GM19238 (cell line): ENCODE measurements around the gene DLK2.
A peak's percentile ranks its signal among the peaks of the same experiment; 100 is the strongest.

ENCODE experiments used
- DNase-seq: peaks from one replicate; pipeline ENCODE4 v3.0.0; 2011; ENCODE audit warnings: low spot score; ENCODE audit not compliant: insufficient read length

The DLK2 gene

DNA sequence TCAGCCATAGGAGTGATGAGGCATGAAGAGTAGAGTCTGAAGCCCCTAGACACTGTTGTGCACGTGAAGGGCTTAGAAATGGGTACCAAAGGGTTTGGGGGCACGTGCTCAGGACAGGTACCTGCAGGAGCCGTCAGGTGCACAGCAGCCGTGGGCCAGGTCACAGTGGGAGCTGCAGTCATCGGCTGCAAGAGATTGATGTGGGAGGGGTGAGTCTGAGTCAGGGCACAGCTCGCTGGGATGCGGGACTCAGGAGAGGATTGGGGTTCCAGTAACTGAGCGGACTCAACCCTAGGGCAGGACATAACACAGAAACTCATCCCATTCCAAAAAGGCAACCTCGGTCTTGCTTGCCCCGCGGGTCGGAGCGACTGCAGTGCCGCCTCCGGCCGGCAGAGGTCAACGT, 1.1 kb downstream of the DLK2 start:
- DNase-seq, result peak; percentile 74

DNA sequence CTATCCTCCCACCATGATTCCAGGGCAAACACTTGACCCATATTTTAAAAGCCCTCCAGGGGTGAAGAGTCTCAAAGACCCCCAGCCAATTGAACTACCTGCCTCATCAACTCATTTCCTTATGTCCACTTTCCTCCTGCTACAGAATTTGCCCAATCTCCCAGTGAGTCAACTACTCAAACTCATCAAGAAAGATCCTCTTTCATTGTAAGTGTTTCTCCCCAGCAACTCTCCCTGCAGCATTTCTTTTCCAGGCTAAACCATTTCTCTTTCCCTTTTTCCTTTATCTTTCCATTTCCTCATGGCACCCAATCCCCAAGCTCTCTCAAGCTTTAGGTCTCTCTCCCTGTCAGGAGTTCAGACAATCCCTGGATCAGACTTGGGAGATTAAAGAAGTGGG, 1.5 kb downstream of the DLK2 start:
- no peak for DNase-seq

DNA sequence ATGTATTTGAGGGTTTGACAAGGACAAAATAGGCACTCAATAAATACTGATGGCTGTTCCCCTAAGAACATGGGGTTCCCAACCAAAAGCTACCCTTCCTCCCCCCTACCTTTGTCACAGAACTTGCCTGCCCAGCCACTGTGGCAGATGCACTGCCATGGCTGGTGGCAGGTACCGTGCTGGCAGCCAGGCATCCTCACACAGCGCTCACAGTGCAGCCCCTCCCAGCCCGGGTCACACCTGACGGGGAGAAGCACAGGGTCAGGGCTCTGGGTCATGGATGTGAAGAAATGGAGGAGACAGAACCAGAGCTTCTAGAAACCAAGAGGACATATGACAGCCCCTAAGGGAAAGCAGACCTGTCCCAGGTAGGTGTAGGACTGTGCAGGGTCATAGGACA, 2.5 kb downstream of the DLK2 start:
- DNase-seq, result no peak

DNA sequence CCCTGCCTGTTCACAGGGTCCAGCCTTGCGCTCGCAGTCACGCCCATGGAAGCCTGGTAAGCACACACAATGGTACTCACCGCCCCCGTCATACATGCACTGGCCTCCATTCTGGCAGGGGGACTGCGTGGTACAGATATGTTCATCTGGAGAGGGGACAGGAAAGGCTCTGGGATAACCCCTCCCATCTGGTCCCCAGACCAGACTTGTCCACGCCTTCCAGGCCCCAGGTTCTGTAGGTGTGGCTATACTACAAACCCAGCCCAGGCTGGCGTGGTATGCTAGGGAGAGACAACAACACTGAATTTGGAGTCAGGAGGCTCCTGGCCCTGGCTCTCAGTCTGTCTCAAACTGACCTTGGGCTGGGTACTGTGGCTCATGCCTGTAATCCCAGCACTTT, 3.4 kb downstream of the DLK2 start:
- DNase-seq, result no peak

DNA sequence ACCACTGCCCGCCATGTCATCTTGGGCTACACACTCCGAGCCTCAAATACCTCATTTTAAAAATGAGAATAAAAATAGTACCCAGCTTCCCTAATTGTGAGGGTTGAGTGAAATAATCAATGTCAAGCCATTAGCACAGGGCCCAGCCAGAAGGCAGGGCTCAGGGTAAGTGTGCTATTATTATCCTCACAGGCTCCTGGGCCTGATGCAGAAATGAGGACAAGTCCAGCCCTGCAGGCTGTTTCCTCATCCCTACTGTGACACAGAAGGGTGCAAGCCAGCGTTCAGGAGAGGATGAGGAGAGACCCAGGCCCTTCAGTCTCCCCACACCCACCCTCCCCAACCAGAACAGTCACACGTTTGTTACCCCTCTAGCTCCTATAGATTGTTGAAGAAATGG, 4.0 kb downstream of the DLK2 start:
- DNase-seq, result no peak

DNA sequence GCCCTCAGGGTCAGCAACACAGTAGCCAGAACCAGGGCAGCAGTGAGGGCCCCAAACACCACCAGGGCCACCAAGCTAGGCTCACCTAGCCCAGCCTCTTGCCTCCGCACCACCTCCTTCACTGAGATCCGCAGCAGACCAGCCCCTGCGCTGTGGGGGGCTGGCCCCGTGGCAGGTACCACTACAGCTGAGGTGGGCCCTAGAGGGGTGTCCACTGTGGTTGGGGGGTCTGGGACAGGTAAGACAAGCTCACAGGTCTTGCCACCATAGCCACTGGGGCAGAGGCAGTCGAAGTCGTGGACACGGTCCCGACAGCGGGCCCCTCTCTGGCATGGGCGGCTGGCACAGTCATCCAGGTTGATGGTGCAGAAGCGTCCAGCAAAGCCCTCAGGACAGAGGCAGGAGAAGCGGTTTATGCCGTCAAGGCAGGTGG, 4.6 kb downstream of the DLK2 start:
- DNase-seq, result no peak

DNA sequence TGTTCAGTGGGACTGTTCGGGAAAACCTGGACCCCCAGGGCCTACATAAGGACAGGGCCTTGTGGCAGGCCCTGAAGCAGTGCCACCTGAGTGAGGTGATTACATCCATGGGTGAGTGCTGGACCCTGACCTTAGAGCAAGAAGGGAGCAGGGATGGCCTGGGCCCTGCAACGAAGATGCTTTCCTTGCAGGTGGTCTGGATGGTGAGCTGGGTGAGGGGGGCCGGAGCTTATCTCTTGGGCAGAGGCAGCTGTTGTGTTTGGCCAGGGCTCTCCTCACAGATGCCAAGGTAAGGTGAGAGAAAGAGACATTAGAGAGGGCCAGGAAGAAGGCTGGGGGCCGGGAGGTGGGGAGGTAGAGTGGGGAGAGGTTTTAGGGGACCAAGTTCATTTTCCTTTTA, 6.4 kb downstream of the DLK2 start:
- DNase-seq, result no peak

DNA sequence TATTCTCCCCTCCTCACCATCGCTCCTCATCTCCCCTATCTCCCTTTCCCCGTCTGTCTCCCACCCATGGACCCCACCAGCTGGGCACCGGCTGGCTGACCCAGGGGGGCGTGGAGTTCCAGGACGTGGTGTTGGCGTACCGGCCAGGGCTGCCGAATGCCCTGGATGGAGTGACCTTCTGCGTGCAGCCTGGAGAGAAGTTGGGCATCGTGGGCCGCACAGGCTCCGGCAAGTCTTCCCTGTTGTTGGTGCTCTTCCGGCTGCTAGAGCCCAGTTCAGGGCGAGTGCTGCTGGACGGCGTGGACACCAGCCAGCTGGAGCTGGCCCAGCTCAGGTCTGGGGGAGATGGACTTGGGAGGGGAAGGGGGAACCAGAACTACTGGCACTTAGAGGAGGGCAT, 7.7 kb downstream of the DLK2 start:
- DNase-seq, result no peak

DNA sequence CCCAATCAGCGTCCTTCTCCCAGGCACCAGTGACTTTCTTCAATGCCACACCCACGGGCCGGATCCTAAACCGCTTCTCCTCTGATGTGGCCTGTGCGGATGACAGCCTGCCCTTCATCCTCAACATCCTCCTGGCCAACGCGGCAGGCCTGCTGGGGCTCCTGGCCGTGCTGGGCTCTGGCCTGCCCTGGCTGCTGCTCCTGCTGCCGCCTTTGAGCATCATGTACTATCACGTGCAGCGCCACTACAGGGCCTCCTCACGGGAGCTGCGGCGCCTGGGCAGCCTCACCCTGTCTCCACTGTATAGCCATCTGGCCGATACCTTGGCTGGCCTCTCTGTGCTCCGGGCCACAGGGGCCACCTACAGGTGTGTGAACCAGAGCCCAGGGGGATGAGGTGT, 9.8 kb downstream of the DLK2 start:
- DNase-seq, result no peak

DNA sequence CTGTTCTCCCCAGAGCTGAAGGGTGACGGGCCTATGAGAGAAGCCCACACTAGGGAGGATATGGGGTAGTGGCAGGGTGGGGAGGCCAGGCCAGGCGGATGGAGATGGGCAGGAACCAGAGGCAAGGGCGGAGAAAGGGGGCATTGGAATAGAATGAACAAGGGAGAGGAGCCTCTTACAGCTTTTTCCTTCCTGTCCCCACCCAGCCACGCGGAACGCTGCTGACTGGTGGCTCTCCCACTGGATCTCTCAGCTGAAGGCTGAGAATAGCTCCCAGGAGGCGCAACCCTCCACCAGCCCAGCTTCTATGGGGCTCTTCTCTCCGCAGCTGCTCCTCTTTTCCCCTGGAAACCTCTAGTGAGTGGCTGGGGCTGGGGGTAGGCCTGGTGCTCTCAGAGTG, 10.8 kb downstream of the DLK2 start:
- DNase-seq, result no peak

DNA sequence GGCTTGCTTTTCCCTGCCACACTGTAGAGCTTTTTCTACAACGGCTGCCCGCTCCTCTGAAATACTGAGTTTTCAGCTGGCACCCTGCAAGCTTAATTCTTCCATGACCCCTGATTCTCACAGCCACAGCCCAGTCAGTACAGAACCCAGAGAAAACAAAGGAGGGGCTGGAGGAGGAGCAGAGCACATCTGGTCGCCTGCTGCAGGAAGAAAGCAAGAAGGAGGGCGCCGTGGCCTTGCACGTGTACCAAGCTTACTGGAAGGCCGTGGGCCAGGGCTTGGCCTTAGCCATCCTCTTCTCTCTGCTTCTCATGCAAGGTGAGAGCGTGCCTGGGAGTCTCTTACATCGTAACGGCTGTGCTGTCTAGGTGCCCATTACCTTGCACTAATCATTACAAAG, 11.3 kb downstream of the DLK2 start:
- DNase-seq, result no peak

DNA sequence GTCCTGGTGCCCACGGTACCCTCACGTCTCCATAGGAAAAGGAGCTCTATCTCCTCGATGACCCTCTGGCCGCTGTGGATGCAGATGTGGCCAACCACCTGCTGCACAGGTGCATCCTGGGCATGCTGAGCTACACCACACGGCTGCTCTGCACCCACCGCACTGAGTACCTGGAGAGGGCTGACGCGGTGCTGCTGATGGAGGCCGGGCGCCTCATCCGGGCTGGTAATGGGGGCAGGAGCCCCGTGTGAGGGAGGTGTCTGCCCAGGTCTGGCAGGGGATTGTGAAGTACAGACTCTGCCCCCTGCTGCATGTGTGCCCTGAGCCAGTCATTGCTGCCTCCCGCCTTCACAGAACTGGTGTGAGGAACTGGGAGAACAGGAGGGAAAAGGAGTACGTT, 12.4 kb downstream of the DLK2 start:
- no peak for DNase-seq

DNA sequence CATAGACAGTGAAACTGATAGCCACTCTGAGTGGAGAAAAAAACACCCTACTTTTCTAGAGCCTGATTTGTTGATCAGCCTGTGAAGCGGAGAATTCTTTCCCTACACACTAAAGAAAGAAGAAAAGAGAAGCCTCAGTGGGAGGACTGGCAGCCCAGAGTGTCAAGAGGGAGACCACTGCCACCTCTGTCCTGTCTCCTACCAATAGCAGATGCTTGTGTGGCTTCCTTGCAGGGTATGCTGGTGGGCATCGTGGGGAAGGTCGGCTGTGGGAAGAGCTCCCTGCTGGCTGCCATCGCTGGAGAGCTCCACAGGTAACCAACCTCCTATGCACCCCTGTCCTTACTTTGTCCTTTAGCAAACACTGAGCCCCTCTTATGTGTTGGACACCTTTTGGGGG, 17.6 kb downstream of the DLK2 start:
- no peak for DNase-seq

DNA sequence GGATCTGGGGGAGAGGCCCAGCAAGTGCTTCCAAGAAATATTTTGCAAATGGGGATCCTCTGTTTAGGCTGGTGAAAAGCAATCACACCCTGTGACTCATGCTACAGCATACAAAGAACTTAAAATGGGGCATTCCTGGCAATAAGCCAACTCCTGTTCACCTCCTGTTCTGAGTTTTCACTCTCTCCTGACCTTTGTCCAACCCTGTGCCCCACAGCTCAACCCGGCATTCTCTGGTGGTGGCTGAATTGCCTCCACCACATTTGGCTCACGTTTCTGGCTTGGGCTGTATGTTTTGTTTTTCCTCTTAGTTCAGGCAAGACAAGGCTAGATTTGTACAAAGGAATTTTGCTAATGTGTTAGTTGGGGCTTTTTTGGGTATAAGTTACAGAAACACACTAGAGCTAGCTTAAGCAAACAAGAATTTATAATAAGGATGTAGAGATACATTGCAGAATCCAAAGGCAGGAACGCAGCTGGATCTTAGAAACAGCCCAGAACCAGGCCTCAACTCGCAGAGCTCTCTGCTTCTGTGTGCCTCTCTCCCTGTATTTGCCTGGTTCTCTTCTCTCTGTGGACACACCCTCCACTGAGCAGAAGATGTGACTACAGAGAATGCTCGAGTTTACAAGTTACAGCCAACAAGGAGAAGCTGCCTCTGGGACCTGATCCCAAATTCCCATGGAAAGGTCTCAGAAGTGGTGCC, 18.6 kb downstream of the DLK2 start:
- no peak for DNase-seq

DNA sequence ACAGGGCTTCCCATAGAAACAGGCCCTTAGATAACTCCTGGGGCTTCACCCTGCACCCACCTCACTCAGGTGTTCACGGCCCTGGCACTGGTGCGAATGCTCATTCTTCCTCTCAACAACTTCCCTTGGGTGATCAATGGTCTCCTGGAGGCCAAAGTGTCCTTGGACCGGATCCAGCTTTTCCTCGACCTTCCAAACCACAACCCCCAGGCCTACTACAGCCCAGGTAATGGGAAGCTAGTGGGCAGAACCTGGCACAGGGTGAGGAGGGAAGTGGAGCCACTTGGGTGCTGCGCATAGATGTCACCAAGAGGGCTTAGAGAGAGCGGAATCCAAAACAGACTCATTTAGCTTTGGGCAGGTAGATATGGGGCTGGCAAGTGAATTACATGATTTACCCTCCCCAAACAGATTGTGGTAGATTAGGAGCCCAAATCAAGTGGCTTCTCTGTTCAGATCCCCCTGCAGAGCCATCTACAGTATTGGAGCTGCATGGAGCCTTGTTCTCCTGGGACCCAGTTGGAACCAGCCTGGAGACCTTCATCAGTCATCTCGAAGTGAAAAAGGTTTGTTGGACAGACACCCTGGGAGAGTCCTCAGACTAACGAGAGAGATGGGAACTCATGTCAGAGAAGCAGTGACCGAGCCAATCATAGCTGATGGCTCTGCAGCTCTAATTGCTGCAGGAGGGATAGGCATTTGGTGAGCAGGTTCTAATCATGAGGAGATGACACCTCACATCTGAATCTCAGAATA, 19.5 kb downstream of the DLK2 start:
- DNase-seq, result no peak

DNA sequence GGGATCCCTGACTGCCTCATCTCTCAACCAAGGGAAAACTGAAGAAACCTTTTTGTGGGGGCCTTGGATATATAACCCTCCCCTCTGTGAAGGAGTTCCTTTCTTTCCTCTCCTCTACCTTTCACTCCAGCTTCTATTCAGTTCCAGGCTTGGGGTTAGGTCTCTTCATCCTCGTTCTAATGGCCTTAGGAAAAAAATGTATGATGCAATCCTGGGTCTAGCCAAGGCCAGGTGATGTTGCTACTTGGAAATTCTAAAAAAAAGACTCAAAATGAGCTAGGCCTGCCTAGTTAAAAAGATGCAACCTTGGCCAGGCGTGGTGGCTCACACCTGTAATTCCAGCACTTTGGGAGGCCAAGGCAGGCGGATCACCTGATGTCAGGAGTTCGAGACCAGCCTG, 20.4 kb downstream of the DLK2 start:
- no peak for DNase-seq

DNA sequence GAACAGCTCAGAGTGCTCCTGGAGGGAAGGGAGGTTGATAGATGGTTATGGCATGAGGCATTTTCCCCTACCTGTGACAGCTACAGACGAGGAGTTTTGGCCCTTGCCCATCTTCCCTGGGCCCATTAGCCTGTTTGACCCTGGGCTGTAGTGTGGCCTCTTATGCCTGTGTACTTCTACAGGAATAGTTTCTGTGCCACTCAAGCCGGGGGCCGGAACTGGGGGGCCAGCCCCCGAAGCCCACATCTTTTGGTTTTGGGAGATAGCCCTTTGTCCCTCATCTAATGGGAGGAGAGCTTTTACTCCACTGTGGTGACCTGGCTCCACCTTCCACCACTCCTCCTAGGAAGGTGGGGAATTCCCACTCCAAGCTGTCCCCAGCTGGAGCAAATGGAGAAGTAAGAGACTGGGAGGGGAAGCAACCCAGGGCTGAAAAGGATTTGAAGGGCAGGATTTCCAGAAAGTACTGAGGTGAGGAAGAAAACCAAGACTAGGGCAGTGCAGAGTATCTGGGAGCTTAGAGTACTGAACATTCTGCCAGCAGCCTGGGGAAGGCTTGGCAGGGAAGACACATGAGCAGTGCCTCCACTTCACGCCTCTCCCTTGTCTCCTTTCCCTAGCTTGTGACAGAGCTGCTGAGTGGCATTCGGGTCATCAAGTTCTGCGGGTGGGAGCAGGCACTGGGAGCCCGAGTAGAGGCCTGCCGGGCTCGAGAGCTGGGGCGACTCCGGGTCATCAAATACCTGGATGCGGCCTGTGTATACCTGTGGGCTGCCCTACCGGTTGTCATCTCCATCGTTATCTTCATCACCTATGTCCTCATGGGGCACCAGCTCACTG, 21.1 kb downstream of the DLK2 start:
- DNase-seq, result no peak

DNA sequence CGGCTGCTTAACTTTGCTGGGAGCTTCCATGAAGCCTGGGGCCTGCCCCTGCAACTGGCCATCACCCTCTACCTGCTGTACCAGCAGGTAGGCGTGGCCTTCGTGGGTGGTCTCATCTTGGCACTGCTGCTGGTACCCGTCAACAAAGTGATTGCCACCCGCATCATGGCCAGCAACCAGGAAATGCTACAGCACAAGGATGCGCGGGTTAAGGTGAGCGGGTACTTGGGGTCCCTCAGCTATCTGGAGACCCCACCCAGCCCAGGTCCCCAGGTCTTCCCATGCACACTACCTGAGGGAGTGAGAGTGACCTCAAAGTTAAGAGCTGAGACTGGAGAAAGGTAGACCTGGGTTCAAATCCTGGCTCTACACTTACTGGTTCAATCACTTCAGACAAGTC, 22.2 kb downstream of the DLK2 start:
- DNase-seq, result no peak

DNA sequence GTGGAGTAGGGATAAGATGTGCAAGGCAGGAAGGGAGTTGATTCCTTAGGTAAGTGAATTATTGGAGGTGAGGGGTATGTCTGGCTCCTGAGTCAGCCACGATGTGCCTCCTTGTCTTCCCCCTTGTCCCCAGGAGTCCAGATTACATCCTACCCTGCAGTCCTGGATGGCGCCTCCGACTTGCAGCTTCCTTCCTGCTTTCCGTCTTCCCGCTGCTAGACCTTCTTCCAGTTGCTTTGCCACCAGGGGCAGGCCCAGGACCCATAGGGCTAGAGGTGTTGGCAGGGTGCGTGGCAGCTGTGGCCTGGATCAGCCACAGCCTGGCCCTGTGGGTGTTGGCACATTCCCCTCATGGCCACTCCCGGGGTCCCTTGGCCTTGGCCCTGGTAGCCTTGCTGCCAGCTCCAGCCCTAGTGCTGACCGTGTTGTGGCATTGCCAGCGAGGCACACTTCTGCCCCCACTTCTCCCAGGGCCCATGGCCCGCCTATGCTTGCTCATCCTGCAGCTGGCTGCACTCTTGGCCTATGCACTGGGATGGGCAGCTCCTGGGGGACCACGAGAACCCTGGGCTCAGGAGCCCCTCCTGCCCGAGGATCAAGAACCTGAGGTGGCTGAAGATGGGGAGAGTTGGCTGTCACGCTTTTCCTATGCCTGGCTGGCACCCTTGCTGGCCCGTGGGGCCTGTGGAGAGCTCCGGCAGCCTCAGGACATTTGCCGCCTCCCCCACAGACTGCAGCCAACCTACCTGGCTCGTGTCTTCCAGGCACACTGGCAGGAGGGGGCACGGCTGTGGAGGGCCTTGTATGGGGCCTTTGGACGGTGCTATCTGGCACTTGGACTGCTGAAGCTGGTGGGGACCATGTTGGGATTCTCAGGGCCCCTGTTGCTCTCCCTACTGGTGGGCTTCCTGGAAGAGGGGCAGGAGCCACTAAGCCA, 23.1 kb downstream of the DLK2 start:
- DNase-seq, result no peak

DNA sequence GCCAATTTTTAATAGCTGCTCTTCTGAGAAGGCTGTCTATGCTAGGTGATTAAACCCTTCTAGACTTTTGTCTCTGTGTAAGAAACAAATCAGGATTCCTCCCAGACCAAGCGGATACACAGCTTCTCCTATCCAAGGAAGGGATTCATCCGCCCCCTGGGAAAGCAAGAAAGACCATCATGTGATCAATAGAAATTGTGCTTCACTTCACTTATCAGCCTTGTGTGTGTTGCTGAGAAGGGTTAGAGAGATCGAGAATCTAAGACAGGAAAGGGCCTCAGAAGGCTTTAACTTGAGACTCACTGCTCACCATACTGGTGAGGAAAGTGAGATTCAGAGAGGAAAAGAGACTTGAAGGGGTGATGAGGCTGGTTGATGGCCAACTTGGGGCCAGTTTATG, 26.5 kb downstream of the DLK2 start:
- no peak for DNase-seq

DNA sequence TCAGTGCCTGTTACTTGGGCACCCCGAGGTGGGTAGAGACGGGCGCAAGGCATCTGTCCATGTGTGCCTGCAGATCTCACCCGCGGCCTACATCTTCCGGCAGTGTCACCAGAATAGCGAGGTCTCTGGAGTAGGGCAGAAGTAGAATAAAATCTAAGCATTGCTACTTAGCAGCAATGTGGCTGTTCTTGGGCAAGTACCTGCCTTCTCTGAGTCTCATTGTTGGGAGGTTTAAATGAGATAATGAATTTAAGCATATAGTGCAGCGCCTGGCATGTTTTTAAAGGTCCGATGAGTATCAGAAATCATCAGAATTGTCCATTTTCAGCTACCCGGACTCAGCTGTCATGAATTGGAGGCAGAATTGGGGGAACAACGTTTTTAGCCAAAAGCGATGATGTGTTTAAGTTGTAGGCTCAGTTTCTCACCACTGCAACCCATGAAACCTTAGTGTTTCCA, 27.2 kb downstream of the DLK2 start:
- DNase-seq, result no peak
